Testis (tissue), 3 donors: Measurements from ENCODE around the gene TCERG1L. TPM values are rescaled to one million over a fixed set of nuclear protein-coding genes. Genes with fewer than 3 reads are reported as not detected.

Experiments
- DNase-seq: peaks from one replicate; pipeline ENCODE4 v3.0.0-alpha.2; 2019
- H3K27ac ChIP-seq, 2 donors: fragments of 200-600 bp; sonication (generic); one replicate each; pipeline ENCODE4 v1.5.1; 2019
- H3K27me3 ChIP-seq: fragments of 200-600 bp; sonication (generic); one replicate; pipeline ENCODE4 v1.5.1; 2019
- H3K36me3 ChIP-seq: fragments of 200-600 bp; sonication (generic); one replicate; pipeline ENCODE4 v1.5.1; 2017; ENCODE audit warnings: low read depth; ENCODE audit errors: missing control alignments
- H3K4me1 ChIP-seq: fragments of 200-600 bp; sonication (generic); one replicate; pipeline ENCODE4 v1.5.1; 2019
- H3K4me3 ChIP-seq, 2 donors: fragments of 200-600 bp; sonication (generic); one replicate each; pipeline ENCODE4 v1.5.1; 2017 to 2019
- H3K9me3 ChIP-seq: fragments of 200-600 bp; sonication (generic); one replicate; pipeline ENCODE4 v1.5.1; 2017
- CTCF ChIP-seq, 3 experiments: fragments of 450-650 bp in 2 of 3; fragments of 200-600 bp in 1 of 3; sonication (generic) in 1 of 3; IDR thresholded peaks; one replicate each; pipeline ENCODE4 v1.5.1; 2016 to 2019; ENCODE audit warnings: antibody characterized with exemption in 3 of 3, mild to moderate bottlenecking in 2 of 3, moderate library complexity in 1 of 3
- POLR2A ChIP-seq: fragments of 450-650 bp; IDR thresholded peaks from one replicate; pipeline ENCODE4 v1.6.1; 2017; ENCODE audit warnings: antibody characterized with exemption, mild to moderate bottlenecking, moderate library complexity
- WGBS, 2 donors: methylation state at CpG; one replicate each; pipeline ENCODE4 v1.1.5; 2018; 5-methylcytosine and 5-hydroxymethylcytosine counted together
- intact Hi-C: fragments of 100-400 bp; cut with DNase I; formaldehyde crosslinking; loops from one replicate; pipeline ENCODE4 v1.15.1; 2023; ENCODE audit warnings: low total_unique reads
- polyA plus RNA-seq: library from polyadenylated mRNA; stranded (reverse); fragments of 350-450 nt; fragmentation: Illumina TruSeq; extraction: RNeasy Lipid Tissue Mini Kit (QIAGEN cat#74804); gene quantifications from one replicate; pipeline ENCODE4 v1.2.3, GENCODE V29; 2014; ENCODE audit warnings: low read depth, low replicate concordance; ENCODE audit not compliant: insufficient read depth
- total RNA-seq, 2 donors: library from RNA; depleted of rRNA; stranded (reverse); fragments of >200 nt; gene quantifications; one replicate each; pipeline ENCODE4 v1.2.3, GENCODE V29; 2016

TCERG1L gene
- total and polyA plus RNA-seq, 3 donors from 2014 or later, result 3.0 to 8.3 (median 7.7) TPM

GRCh38 chr10:131220601-131221171 is 90.8 kb downstream of the TCERG1L start:
- DNase-seq, result no peak
- Histone ChIP-seq H3K36me3 (no peaks in the 10 kb centered on the region), H3K27me3 (no peaks in the 10 kb centered on the region), H3K9me3 (no peaks in the 10 kb centered on the region), H3K27ac (no peak overlapping the region), H3K4me3 (no peak overlapping the region), H3K4me1 (no peaks in the 10 kb centered on the region)
- TF ChIP-seq CTCF (IDR thresholded peaks at IDR 0.05), result no peak
- TF ChIP-seq POLR2A, result no peak
- intact Hi-C loops, result no loop called here
- 60 to 92% methylated on average over 2 to 11 of the region's 11 CpGs for WGBS, 2 donors

- intact Hi-C loops, result no loop called here
- no peaks in the 10 kb centered on the region for H3K36me3 ChIP-seq
- WGBS, 2 donors, result 95% methylated on average over 7 to 15 of the region's 15 CpGs
- no peak for TF ChIP-seq POLR2A
- TF ChIP-seq CTCF (IDR thresholded peaks at IDR 0.05), result no peak
- no peaks in the 10 kb centered on the region for H3K4me1 ChIP-seq
- H3K27me3 ChIP-seq, result no peaks in the 10 kb centered on the region
- no peaks in the 10 kb centered on the region for H3K9me3 ChIP-seq
- H3K4me3 ChIP-seq, result no peak overlapping the region
- no peak for DNase-seq
- no peak overlapping the region for H3K27ac ChIP-seq
These were observed 91.5 kb downstream of the TCERG1L start for GRCh38 chr10:131219955-131220489.

- no peaks in the 10 kb centered on the region for H3K36me3 ChIP-seq
- intact Hi-C loops, result no loop called here
- WGBS, 2 donors, result 98 to 99% methylated on average over 6 to 10 of the region's 10 CpGs
These were observed 92.0 kb downstream of the TCERG1L start for GRCh38 chr10:131219584-131219886.

GRCh38 chr10:131218811-131219583 is 92.5 kb downstream of the TCERG1L start:
- Histone ChIP-seq H3K27me3 (no peaks in the 10 kb centered on the region), H3K4me1 (peaks cover 4% of the 10 kb centered on the region), H3K36me3 (no peaks in the 10 kb centered on the region), H3K9me3 (no peaks in the 10 kb centered on the region), H3K27ac (no peak overlapping the region), H3K4me3 (no peak overlapping the region)
- TF ChIP-seq POLR2A (no peak), CTCF (IDR thresholded peaks at IDR 0.05) (no peak)
- WGBS, 2 donors, result 90 to 93% methylated on average over 13 to 17 of the region's 17 CpGs
- DNase-seq, result no peak
- intact Hi-C loops, result no loop called here

More at GRCh38 chr10:131219584-131219886, 92.0 kb downstream of the TCERG1L start:
- TF ChIP-seq CTCF (IDR thresholded peaks at IDR 0.05), result no peak
- TF ChIP-seq POLR2A, result no peak
- Histone ChIP-seq H3K9me3 (no peaks in the 10 kb centered on the region), H3K4me1 (peaks cover 2% of the 10 kb centered on the region), H3K4me3 (no peak overlapping the region), H3K27me3 (no peaks in the 10 kb centered on the region), H3K27ac (no peak overlapping the region)
- DNase-seq, result no peak
